ENCODE results near the gene RNF180. TPM values are rescaled to one million over a fixed set of nuclear protein-coding genes. Genes with fewer than 3 reads are reported as not detected.

Gene RNF180
- total and polyA plus RNA-seq, 2 of the 13 experiments (the other 11 are each of a cell fraction or from before 2014, with no cell fraction given), result 0.20 TPM; not detected in 1

- H4K20me1 ChIP-seq (ENCODE audit: insufficient read depth, low read length), result no peaks in the 10 kb centered on the region
- no peak overlapping the region for H3K4me3 ChIP-seq (replicated peaks in 1 of 3; ENCODE audit: insufficient read depth in 1 of 3, low read depth in 2 of 3, low read length in 3 of 3)
- ATAC-seq (no peak), DNase-seq (ENCODE audit: low spot score) (no peak), FAIRE-seq (no peak)
- BruUV-seq (replicated peaks), result no TSS peak
- H3K9me3 ChIP-seq (ENCODE audit: low read length), result no peaks in the 10 kb centered on the region
- ChIA-PET CTCF (ENCODE audit: low intra/inter-chr PET ratio, low total read pairs) (no interaction called here), POLR2A (no interaction called here)
- intact Hi-C loops (cut with micrococcal nuclease; ENCODE audit: unreplicated experiment), result no loop called here
- H3K9ac ChIP-seq (ENCODE audit: insufficient read depth, low read depth, low read length), result no peak overlapping the region
- H3K27me3 ChIP-seq (ENCODE audit: control insufficient read depth in 1 of 2, insufficient read depth in 2 of 2, low read length in 2 of 2), result no peaks in the 10 kb centered on the region
- in situ Hi-C loops (cut with HindIII; ENCODE audit: extremely low pct_ligation_motif_present, low pct_unique_long_range_greater_than_20kb), result no loop called here
- 0% methylated on average over 2 of the region's 2 CpGs for WGBS (ENCODE audit: low lambda C conversion rate)
- H3K4me2 ChIP-seq (ENCODE audit: low read depth, low read length), result no peak overlapping the region
- TF ChIP-seq KDM4B (CRISPR knock-in tag; IDR thresholded peaks at IDR 0.05) (no peak), ATF3 (CRISPR knock-in tag; IDR thresholded peaks at IDR 0.05) (no peak), AHR (CRISPR knock-in tag; IDR thresholded peaks at IDR 0.05) (no peak), JARID2 (CRISPR knock-in tag; IDR thresholded peaks at IDR 0.05; ENCODE audit: insufficient replicate concordance) (no peak), ARNTL (CRISPR knock-in tag; IDR thresholded peaks at IDR 0.05) (no peak), ZBTB4 (CRISPR knock-in tag; IDR thresholded peaks at IDR 0.05; ENCODE audit: borderline replicate concordance) (no peak), NCOA2 (CRISPR knock-in tag; IDR thresholded peaks at IDR 0.05) (no peak), ATF7-NPFF (CRISPR knock-in tag; IDR thresholded peaks at IDR 0.05; ENCODE audit: low read depth) (no peak), FOXO4 (CRISPR knock-in tag; conservative IDR thresholded peaks at IDR 0.05) (no peak)
- H3K4me1 ChIP-seq (ENCODE audit: insufficient read depth, low read length), result no peaks in the 10 kb centered on the region
- no peaks in the 10 kb centered on the region for H3K36me3 ChIP-seq (replicated peaks in 1 of 2; ENCODE audit: control insufficient read depth in 1 of 2, insufficient read depth in 2 of 2, low read length in 2 of 2)
- no peak overlapping the region for H2AFZ ChIP-seq (ENCODE audit: low read length)
- H3K79me2 ChIP-seq (ENCODE audit: insufficient read depth, low read length), result no peaks in the 10 kb centered on the region
- no peak overlapping the region for H3K27ac ChIP-seq (ENCODE audit: extremely low read length, insufficient read depth, low read length)
Measured at GRCh38 chr5:64190562-64191306, 25.1 kb downstream of the RNF180 start.

All from HepG2 (cell line).